HG03066 (cell line): ENCODE results near the gene SSX2IP.

Experiments
- ATAC-seq: cut with Tn5 transposase; IDR thresholded peaks from one replicate; pipeline ENCODE4 v1.9.1; 2021; ENCODE audit warnings: low read depth; ENCODE audit not compliant: unreplicated experiment

The SSX2IP gene

DNA sequence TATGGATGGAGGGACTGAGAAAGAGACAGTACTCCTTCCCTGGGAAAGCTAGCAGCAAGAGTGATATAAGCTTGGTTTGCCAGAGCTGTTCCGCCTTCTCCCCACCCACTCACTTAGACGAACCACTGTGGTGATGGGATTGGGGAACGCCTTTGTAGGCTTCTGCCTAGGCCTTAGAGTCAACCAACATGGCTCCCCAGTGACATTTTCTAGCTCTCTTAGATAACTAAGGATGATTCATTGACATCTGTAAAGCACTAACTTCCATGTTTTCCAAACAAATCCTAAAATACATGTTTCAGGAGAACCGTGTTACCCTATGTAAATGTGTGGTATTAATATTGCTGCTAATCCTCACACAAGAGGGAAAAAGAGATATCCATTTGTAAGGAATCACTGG lies 21.6 kb upstream of the SSX2IP start:
- no peak for ATAC-seq

DNA sequence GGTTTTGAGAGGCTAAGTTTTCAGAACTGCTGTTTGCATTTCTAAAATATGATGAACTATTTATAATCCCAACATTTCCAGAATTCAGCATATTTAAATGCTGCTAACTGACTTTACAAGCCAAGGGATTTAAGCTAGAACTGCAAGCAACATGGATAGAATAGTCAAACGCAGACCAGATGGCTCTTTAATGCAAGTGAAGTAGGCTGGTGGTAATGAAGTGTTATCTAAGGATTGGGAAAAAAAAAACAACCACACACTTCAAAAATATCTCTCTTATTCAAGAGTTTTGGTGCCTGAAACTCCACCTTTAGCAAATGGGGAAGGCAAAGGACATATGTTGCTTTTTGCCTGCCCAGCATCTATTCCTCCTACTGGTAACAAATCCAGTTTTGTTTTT lies 20.9 kb upstream of the SSX2IP start:
- no peak for ATAC-seq

GRCh38 chr1:84709131-84709530 lies 18.9 kb upstream of the SSX2IP start:
- no peak for ATAC-seq

DNA sequence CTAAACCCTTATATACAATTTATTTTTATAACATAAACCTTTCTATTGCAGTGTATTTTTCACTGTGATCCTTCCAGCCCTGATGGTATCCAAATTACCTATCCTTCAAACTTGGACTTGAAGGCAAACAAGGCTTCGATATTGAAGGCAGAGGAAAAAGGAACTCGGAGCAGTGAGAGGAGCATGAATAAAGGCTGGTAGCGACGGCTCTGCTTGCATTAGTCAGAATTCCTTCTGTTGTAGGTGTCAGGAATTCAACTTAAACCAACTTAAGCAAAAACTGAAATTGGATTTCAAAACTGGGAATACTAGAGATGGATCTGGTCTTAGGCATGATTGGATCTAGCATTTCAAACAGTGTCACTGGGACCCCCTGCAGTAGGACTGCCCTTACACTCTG lies 17.8 kb upstream of the SSX2IP start:
- ATAC-seq = no peak

GRCh38 chr1:84705513-84705912 lies 15.3 kb upstream of the SSX2IP start:
- ATAC-seq = no peak

- ATAC-seq = no peak
These were observed 14.7 kb upstream of the SSX2IP start for GRCh38 chr1:84704872-84705417.

GRCh38 chr1:84703431-84703830 lies 13.2 kb upstream of the SSX2IP start:
- ATAC-seq = no peak

GRCh38 chr1:84702143-84702542 lies 11.9 kb upstream of the SSX2IP start:
- no peak for ATAC-seq

- no peak for ATAC-seq
These were observed 11.1 kb upstream of the SSX2IP start for GRCh38 chr1:84701376-84701775.

GRCh38 chr1:84700070-84700469 lies 9.8 kb upstream of the SSX2IP start:
- peak; percentile 77 for ATAC-seq

DNA sequence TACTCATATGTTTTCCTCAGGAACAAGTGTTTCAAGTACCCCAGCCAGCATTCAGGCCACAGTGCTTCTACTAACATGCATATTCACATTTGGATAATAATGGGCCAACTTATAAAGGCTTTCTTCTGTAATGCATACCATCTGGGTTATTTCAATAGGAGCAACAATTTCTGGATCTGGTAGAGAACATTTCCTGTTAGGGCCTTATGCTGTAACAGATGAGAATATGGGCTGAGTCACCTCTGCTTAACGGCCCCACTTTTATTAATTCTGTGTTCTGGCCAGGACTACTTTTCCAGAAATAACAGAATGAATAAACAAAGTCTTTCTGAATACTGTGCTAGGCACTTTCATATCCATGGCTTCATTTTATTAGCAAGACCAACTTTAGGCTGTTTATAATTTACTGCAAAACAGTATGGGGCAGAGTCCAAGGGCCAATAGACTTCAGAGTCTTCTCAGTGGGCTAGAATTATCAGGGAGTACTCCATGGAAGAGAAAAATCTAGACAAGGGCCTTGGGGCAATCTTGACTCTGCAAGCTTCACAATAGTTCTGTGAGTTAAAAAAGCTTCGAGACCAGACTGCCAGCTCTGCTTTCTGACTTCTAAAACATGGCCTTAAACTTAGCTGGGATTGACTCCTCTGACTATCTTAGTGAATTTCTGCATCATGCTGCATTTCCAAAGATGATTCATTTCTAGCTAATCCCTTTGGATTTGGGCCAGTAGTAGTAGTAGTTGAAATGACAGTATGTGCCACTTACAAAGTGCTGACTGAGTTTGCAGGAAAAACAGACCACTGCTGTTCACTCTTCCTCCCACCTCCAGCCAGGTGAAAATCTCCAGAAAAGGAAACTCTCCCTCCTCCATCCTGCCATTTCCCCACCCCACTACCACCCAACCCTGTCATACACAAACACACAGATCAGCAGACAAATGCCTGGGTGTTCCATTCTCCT lies 8.2 kb upstream of the SSX2IP start:
- ATAC-seq = no peak

- ATAC-seq = no peak
These were observed 3.5 kb upstream of the SSX2IP start for GRCh38 chr1:84693785-84694184.

- no peak for ATAC-seq
These were observed 2.7 kb upstream of the SSX2IP start for GRCh38 chr1:84693005-84693404.

- no peak for ATAC-seq
These were observed 2.1 kb upstream of the SSX2IP start for GRCh38 chr1:84692391-84692790.

GRCh38 chr1:84691122-84691783 lies 992 bp upstream of the SSX2IP start:
- ATAC-seq = no peak

GRCh38 chr1:84689514-84690396 lies 506 bp downstream of the SSX2IP start:
- peak; percentile 38 for ATAC-seq

- no peak for ATAC-seq
These were observed 1.7 kb downstream of the SSX2IP start for GRCh38 chr1:84688463-84689061.

GRCh38 chr1:84687714-84688462 lies 2.4 kb downstream of the SSX2IP start:
- ATAC-seq = no peak

DNA sequence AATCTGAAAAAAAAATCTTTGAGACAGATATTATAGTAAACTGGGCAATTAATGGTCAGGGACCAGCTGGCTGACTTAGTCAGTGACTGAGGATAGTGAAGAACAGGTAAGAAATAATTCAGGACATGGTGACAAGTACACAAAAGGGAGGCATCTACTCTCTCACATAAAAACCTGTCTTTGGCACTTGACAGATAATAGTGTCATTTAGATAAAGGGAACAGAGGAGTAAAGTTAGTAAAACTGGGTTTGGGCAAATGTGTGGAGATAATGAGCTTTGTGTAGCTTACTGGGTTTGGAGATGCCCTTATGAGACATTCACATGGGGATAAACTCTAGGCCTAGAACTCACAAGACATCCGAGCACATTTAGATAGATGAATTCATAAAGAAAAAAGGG lies 4.0 kb downstream of the SSX2IP start:
- no peak for ATAC-seq

DNA sequence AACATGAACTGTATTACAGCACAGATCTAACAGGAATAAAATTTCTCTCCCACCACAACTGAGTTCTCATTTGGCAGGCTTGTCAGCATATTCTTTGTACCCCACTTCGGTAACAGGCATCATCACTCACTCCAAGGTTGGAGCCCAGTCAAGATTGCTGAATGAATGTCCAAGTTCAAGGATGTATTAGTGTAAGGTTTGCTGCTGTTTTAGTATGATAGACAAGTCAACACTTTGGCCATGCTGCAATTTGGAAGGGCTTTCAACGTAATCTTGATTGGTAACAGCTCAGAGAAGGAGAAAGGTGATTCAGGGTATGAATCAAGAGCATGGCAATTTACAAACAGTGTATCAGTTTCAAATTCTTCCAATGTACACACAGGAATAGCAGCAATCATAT lies 6.8 kb downstream of the SSX2IP start:
- ATAC-seq = no peak
